SK-N-SH (cell line): ENCODE data around the gene FAM3B. TPM values are rescaled to one million over a fixed set of nuclear protein-coding genes. Genes with fewer than 3 reads are reported as not detected.

Source experiments
- CTCF ChIA-PET: fragments of 300-600, 350-600 bp; formaldehyde crosslinking; extraction: SDS; loops from one replicate; lab custom pipeline; 2021; lab: Yijun Ruan, JAX
- POLR2A ChIA-PET: fragments of 350-600 bp; sonication (Branson Sonifier 250); formaldehyde crosslinking; extraction: SDS; loops from one replicate; lab custom pipeline; 2020; ENCODE audit warnings: antibody characterized with exemption, inconsistent platforms; lab: Yijun Ruan, JAX
- DNase-seq: peaks from one replicate; pipeline ENCODE4 v3.0.0; 2012
- H2AFZ ChIP-seq: fragments of 200-600 bp; sonication (generic); 2 replicates; pipeline ENCODE4 v1.8.1; 2016; ENCODE audit warnings: antibody characterized with exemption, mild to moderate bottlenecking, low read depth
- H3F3A ChIP-seq: fragments of 200-600 bp; sonication (generic); replicated peaks from 2 replicates; pipeline ENCODE3; 2016; ENCODE audit warnings: antibody characterized with exemption, mild to moderate bottlenecking; ENCODE audit not compliant: insufficient read depth
- H3K27ac ChIP-seq, 2 experiments: fragments of 200-500 bp in 1 of 2; fragments of 200-600 bp in 1 of 2; sonication (Bioruptor generic) in 1 of 2; sonication (generic), shearing (Covaris generic) in 1 of 2; 2 replicates each; pipeline versions ENCODE4 v1.5.1 to v1.6.1; 2014 to 2016; ENCODE audit warnings: low read depth in 2 of 2, inconsistent platforms in 1 of 2, low read length in 1 of 2, mild to moderate bottlenecking in 1 of 2, mixed read lengths in 1 of 2
- H3K27me3 ChIP-seq: fragments of 200-600 bp; sonication (generic), shearing (Covaris generic); 2 replicates; pipeline ENCODE4 v1.6.1; 2016; ENCODE audit warnings: mixed run types; ENCODE audit not compliant: insufficient read depth
- H3K36me3 ChIP-seq, 2 experiments: fragments of 200-500 bp in 1 of 2; fragments of 200-600 bp in 1 of 2; sonication (Bioruptor generic) in 1 of 2; sonication (generic) in 1 of 2; replicated peaks in 1 of 2; 2 replicates each; pipeline versions ENCODE3 to v1.5.1; 2014 to 2016; ENCODE audit warnings: low read length in 1 of 2, mild to moderate bottlenecking in 1 of 2; ENCODE audit not compliant: insufficient read depth in 2 of 2, control insufficient read depth in 1 of 2
- H3K4me1 ChIP-seq, 2 experiments: fragments of 200-500 bp in 1 of 2; fragments of 200-600 bp in 1 of 2; sonication (Bioruptor generic) in 1 of 2; sonication (generic), shearing (Covaris generic) in 1 of 2; 2 replicates each; pipeline versions ENCODE4 v1.5.1 to v1.6.1; 2014 to 2016; ENCODE audit warnings: low read depth in 1 of 2, low read length in 1 of 2, mixed run types in 1 of 2; ENCODE audit not compliant: insufficient read depth in 2 of 2, control insufficient read depth in 1 of 2
- H3K4me2 ChIP-seq: fragments of 200-600 bp; sonication (generic), shearing (Covaris generic); 2 replicates; pipeline ENCODE4 v1.6.1; 2017; ENCODE audit warnings: mixed run types
- H3K4me3 ChIP-seq, 2 experiments: fragments of 200-500 bp in 1 of 2; fragments of 200-600 bp in 1 of 2; sonication (Bioruptor generic) in 1 of 2; sonication (generic), shearing (Covaris generic) in 1 of 2; 2 replicates each; pipeline versions ENCODE4 v1.5.1 to v1.8.1; 2014 to 2016; ENCODE audit warnings: low read depth in 2 of 2, inconsistent platforms in 1 of 2, low read length in 1 of 2, mild to moderate bottlenecking in 1 of 2, mixed read lengths in 1 of 2, moderate library complexity in 1 of 2
- H3K79me2 ChIP-seq: fragments of 200-600 bp; sonication (generic); 2 replicates; pipeline ENCODE4 v1.8.1; 2017; ENCODE audit warnings: mild to moderate bottlenecking; ENCODE audit not compliant: insufficient read depth
- H3K9ac ChIP-seq: fragments of 200-600 bp; sonication (generic); 2 replicates; pipeline ENCODE4 v1.6.1; 2017; ENCODE audit warnings: mixed run types
- H3K9me2 ChIP-seq: fragments of 200-600 bp; sonication (generic); 2 replicates; pipeline ENCODE4 v1.6.1; 2017; ENCODE audit warnings: mixed run types
- H3K9me3 ChIP-seq: fragments of 200-600 bp; sonication (generic); 2 replicates; pipeline ENCODE4 v1.6.1; 2017; ENCODE audit warnings: mixed run types, mild to moderate bottlenecking, moderate library complexity
- H4K20me1 ChIP-seq: fragments of 200-600 bp; sonication (generic); 2 replicates; pipeline ENCODE4 v1.6.1; 2017; ENCODE audit warnings: mild to moderate bottlenecking, mixed run types; ENCODE audit not compliant: insufficient read depth
- FOXJ3 ChIP-seq: sonication (generic); formaldehyde crosslinking; IDR thresholded peaks from 2 replicates; pipeline ENCODE4 v1.5.1; 2020; ENCODE audit warnings: mild to moderate bottlenecking, missing genetic modification reagents
- MAX ChIP-seq: IDR thresholded peaks from 2 replicates; pipeline ENCODE4 v1.4.0; 2012; ENCODE audit warnings: low read depth
- RCOR1 ChIP-seq: fragments of 150-350 bp; IDR thresholded peaks from 2 replicates; pipeline ENCODE4 v1.6.1; 2017; ENCODE audit warnings: antibody characterized with exemption, low read length
- SIN3A ChIP-seq: IDR thresholded peaks from 2 replicates; pipeline ENCODE4 v1.6.1; 2012; ENCODE audit warnings: low read depth, mild to moderate bottlenecking, low read length, moderate library complexity, borderline replicate concordance
- SMC3 ChIP-seq: IDR thresholded peaks from 2 replicates; pipeline ENCODE4 v1.6.1; 2012; ENCODE audit warnings: low read depth, low read length, improper control_type of control experiment
- USF1 ChIP-seq: IDR thresholded peaks from 2 replicates; pipeline ENCODE4 v1.4.0; 2012; ENCODE audit warnings: low read depth, borderline replicate concordance
- USF2 ChIP-seq: fragments of 150-350 bp; IDR thresholded peaks from 2 replicates; pipeline ENCODE4 v1.6.1; 2017; ENCODE audit warnings: antibody characterized with exemption, low read length, low read depth, borderline replicate concordance
- ZBTB33 ChIP-seq: IDR thresholded peaks from 2 replicates; pipeline ENCODE4 v1.4.0; 2012; ENCODE audit warnings: low read depth, borderline replicate concordance
- WGBS: methylation state at CpG from one replicate; pipeline ENCODE4 v1.1.6; 2017; ENCODE audit warnings: low lambda C conversion rate; 5-methylcytosine and 5-hydroxymethylcytosine counted together
- polyA plus RNA-seq, 3 experiments: library from polyadenylated mRNA; depleted of rRNA; stranded (reverse); fragments of >200 nt; gene quantifications; 2 replicates each; pipeline ENCODE4 v1.2.3, GENCODE V29; 2012

Gene FAM3B
- polyA plus RNA-seq, 1 of the 3 experiments (the other 2 are of a cell fraction), result not detected

GRCh38 chr21:41375875-41376274 is 59.3 kb downstream of the FAM3B start:
- no peaks in the 10 kb centered on the region for H3K9me2 ChIP-seq
- H3K79me2 ChIP-seq, result no peaks in the 10 kb centered on the region
- no peaks in the 10 kb centered on the region for H3K36me3 ChIP-seq
- H3K4me1 ChIP-seq, result no peaks in the 10 kb centered on the region
- no peaks in the 10 kb centered on the region for H3K27me3 ChIP-seq
- POLR2A ChIA-PET, result no interaction called here
- no peak overlapping the region for H3K4me2 ChIP-seq
- H3K9me3 ChIP-seq, result no peaks in the 10 kb centered on the region
- TF ChIP-seq SMC3 (no peak), SIN3A (no peak), RCOR1 (no peak)
- TF ChIP-seq, all 33 proteins: peak for 0
- DNase-seq, result no peak
- WGBS, result 34% methylated on average over 4 of the region's 5 CpGs
- H4K20me1 ChIP-seq, result no peaks in the 10 kb centered on the region
- CTCF ChIA-PET, result no interaction called here
- no peak overlapping the region for H3K4me3 ChIP-seq
- H3K27ac ChIP-seq, result no peak overlapping the region
- H2AFZ ChIP-seq, result no peak overlapping the region
- H3F3A ChIP-seq, result no peaks in the 10 kb centered on the region
- H3K9ac ChIP-seq, result no peak overlapping the region

- Histone ChIP-seq H3K9ac (no peak overlapping the region), H2AFZ (no peak overlapping the region), H3K27me3 (no peaks in the 10 kb centered on the region), H3K4me3 (no peak overlapping the region), H3F3A (no peaks in the 10 kb centered on the region), H3K36me3 (no peaks in the 10 kb centered on the region), H3K79me2 (no peaks in the 10 kb centered on the region), H3K4me1 (no peaks in the 10 kb centered on the region), H3K9me2 (no peaks in the 10 kb centered on the region), H3K4me2 (no peak overlapping the region), H4K20me1 (no peaks in the 10 kb centered on the region), H3K27ac (no peak overlapping the region), H3K9me3 (no peaks in the 10 kb centered on the region)
- POLR2A ChIA-PET, result no interaction called here
- TF ChIP-seq SIN3A (no peak), USF1 (no peak), USF2 (no peak), FOXJ3 (no peak), ZBTB33 (no peak), MAX (no peak)
- CTCF ChIA-PET, result no interaction called here
- 59% methylated on average over 15 of the region's 16 CpGs for WGBS
- DNase-seq, result no peak
Measured at GRCh38 chr21:41377715-41378114, 61.1 kb downstream of the FAM3B start.
